T-cell (primary cell): Measurements from ENCODE around the gene ZNF423. TPM values are rescaled to one million over a fixed set of nuclear protein-coding genes. Genes with fewer than 3 reads are reported as not detected.

Experiments
- ATAC-seq, 4 experiments: fragments of 200-7000 bp in 3 of 4; fragments of 150-1000 bp in 1 of 4; cut with Tn5 transposase; replicated peaks in 1 of 4; 1 replicate in 3 of 4; 2 replicates in 1 of 4; pipeline ENCODE4 v1.10.0; 2021; ENCODE audit warnings: moderate library complexity in 3 of 4, mild to moderate bottlenecking in 2 of 4, moderate number of reproducible peaks in 1 of 4
- CTCF ChIA-PET, 2 donors: fragments of 300-600 bp; sonication (Branson Sonifier 250); formaldehyde crosslinking; loops; one replicate each; lab custom pipeline; 2022; ENCODE audit warnings: antibody characterized with exemption in 2 of 2; lab: Charles Lee
- POLR2A ChIA-PET, 2 donors: fragments of 300-600 bp; sonication (Branson Sonifier 250); formaldehyde crosslinking; loops; one replicate each; lab custom pipeline; 2022; ENCODE audit warnings: antibody characterized with exemption in 2 of 2; lab: Charles Lee
- DNase-seq, 35 experiments: peaks; one replicate each; pipeline versions ENCODE4 v3.0.0 to v3.0.0-alpha.2; 2013 to 2023
- H3K27ac ChIP-seq: one replicate; pipeline ENCODE4 v1.5.1; 2013; ENCODE audit warnings: low read length
- H3K27me3 ChIP-seq, 2 experiments: replicated peaks in 1 of 2; 1 replicate in 1 of 2; 2 replicates in 1 of 2; pipeline versions ENCODE4 v1.6.1 to v1.7.0; 2013; ENCODE audit warnings: low read length in 1 of 2, mixed read lengths in 1 of 2; ENCODE audit not compliant: control insufficient read depth in 2 of 2, insufficient read depth in 2 of 2; ENCODE audit errors: extremely low read depth in 1 of 2
- H3K36me3 ChIP-seq, 2 donors: 1 replicate in 1 of 2; 2 replicates in 1 of 2; pipeline versions ENCODE4 v1.6.1 to v1.7.0; 2013; ENCODE audit warnings: low read length in 1 of 2; ENCODE audit not compliant: control insufficient read depth in 2 of 2, insufficient read depth in 1 of 2; ENCODE audit errors: extremely low read depth in 1 of 2
- H3K4me1 ChIP-seq, 2 experiments: 1 replicate in 1 of 2; 2 replicates in 1 of 2; pipeline versions ENCODE4 v1.6.1 to v1.7.0; 2013; ENCODE audit warnings: low read length in 2 of 2, mixed read lengths in 1 of 2; ENCODE audit not compliant: insufficient read depth in 2 of 2, control insufficient read depth in 1 of 2; ENCODE audit errors: extremely low read depth in 1 of 2
- H3K4me3 ChIP-seq, 2 donors: 1 replicate in 1 of 2; 2 replicates in 1 of 2; pipeline versions ENCODE4 v1.5.1 to v1.7.0; 2013; ENCODE audit warnings: mild to moderate bottlenecking in 2 of 2, low read length in 1 of 2, moderate library complexity in 1 of 2; ENCODE audit not compliant: control insufficient read depth in 1 of 2; ENCODE audit errors: extremely low read depth in 1 of 2
- H3K9me3 ChIP-seq: 2 replicates; pipeline ENCODE4 v1.7.0; 2013
- H3K27ac Mint-ChIP-seq, 2 donors: one replicate each; pipeline ENCODE4 v1.8.0; 2020 to 2021; ENCODE audit warnings: mild to moderate bottlenecking in 2 of 2, mixed read lengths in 2 of 2
- H3K27me3 Mint-ChIP-seq, 2 donors: one replicate each; pipeline ENCODE4 v1.8.0; 2021 to 2022; ENCODE audit warnings: mixed read lengths in 2 of 2
- H3K36me3 Mint-ChIP-seq: one replicate; pipeline ENCODE4 v1.8.0; 2021; ENCODE audit warnings: mixed read lengths
- H3K4me1 Mint-ChIP-seq, 3 donors: one replicate each; pipeline ENCODE4 v1.8.0; 2020 to 2022; ENCODE audit warnings: mixed read lengths in 3 of 3, mild to moderate bottlenecking in 1 of 3
- H3K4me3 Mint-ChIP-seq, 3 donors: one replicate each; pipeline ENCODE4 v1.8.0; 2020 to 2022; ENCODE audit warnings: mild to moderate bottlenecking in 3 of 3, mixed read lengths in 3 of 3, moderate library complexity in 3 of 3
- H3K9me3 Mint-ChIP-seq, 3 donors: one replicate each; pipeline ENCODE4 v1.8.0; 2020 to 2022; ENCODE audit warnings: mixed read lengths in 3 of 3
- WGBS: methylation state at CpG from one replicate; pipeline ENCODE4 v1.1.5; 2013; ENCODE audit warnings: missing lambda C conversion rate; ENCODE audit not compliant: insufficient coverage; 5-methylcytosine and 5-hydroxymethylcytosine counted together
- total RNA-seq, 35 experiments: library from RNA in 6 of 35; stranded (reverse) in 6 of 35; fragments of 120-200 nt in 1 of 35; gene quantifications; one replicate each; pipeline versions ENCODE4 v1.2.1 to v1.2.4 and lab custom pipeline; 2013 to 2026

The ZNF423 gene
- total RNA-seq (under 1 TPM in 2 of 5 donors, not detected in 3; 0.07 to 0.12 TPM), total RNA-seq (lab: John Stamatoyannopoulos, UW) (0 to 0.15 (median 0) reads per million in 29 experiments)
- 0.02 TPM for total RNA-seq (2013)

GRCh38 chr16:49855822-49856671, at the start of gene ZNF423:
Gene ZNF423, minus strand, starts transcription at chr16:49856112. Its CDS starts 338 bp downstream, at chr16:49855774.
- DNase-seq: no peak
- WGBS: under 1% methylated on average over 25 of the region's 70 CpGs
- peak within 1 kb of the TSS; percentile 56 to 86 (median 71) for H3K4me3 Mint-ChIP-seq
- Histone ChIP-seq H3K4me1 (peaks cover 0 to 36% of the 10 kb centered on the region in 2 experiments), H3K27me3 (peaks cover 0 to 53% of the 10 kb centered on the region in 2 experiments), H3K4me3 (peak within 1 kb of the TSS; percentile 24 to 59), H3K27ac (no peak within 1 kb of the TSS), H3K36me3 (no peaks in the 10 kb centered on the region), H3K9me3 (no peaks in the 10 kb centered on the region)
- H3K36me3 Mint-ChIP-seq: no peaks in the 10 kb centered on the region
- POLR2A ChIA-PET: no interaction called here
- H3K27ac Mint-ChIP-seq: no peak within 1 kb of the TSS
- no peaks in the 10 kb centered on the region for H3K9me3 Mint-ChIP-seq
- peaks cover 35 to 42% of the 10 kb centered on the region in 2 donors for H3K27me3 Mint-ChIP-seq
- CTCF ChIA-PET: interaction anchor here in 1 of 2 donors (0.7 kb wide), 1 partner anchor 29 kb away, joined by 3 read pairs; no protein-coding TSS in a partner anchor
- ATAC-seq: no peak
- peaks cover 6 to 16% (median 15%) of the 10 kb centered on the region in 3 donors for H3K4me1 Mint-ChIP-seq

- no peaks in the 10 kb centered on the region for H3K36me3 Mint-ChIP-seq
- WGBS: 86% methylated on average over 4 of the region's 9 CpGs
- CTCF ChIA-PET: no interaction called here
Observed at GRCh38 chr16:49904348-49905062, 48.6 kb upstream of the ZNF423 start.

GRCh38 chr16:49902908-49903307, 47.0 kb upstream of the ZNF423 start:
- CTCF ChIA-PET: no interaction called here
- POLR2A ChIA-PET: no interaction called here

More at GRCh38 chr16:49904348-49905062, 48.6 kb upstream of the ZNF423 start:
- DNase-seq (no peak), ATAC-seq (no peak)
- Mint-ChIP-seq H3K9me3 (no peaks in the 10 kb centered on the region), H3K27ac (no peak overlapping the region), H3K27me3 (peaks cover 0 to 4% of the 10 kb centered on the region in 2 donors), H3K4me3 (no peak overlapping the region), H3K4me1 (no peaks in the 10 kb centered on the region)
- Histone ChIP-seq H3K27ac (no peak overlapping the region), H3K27me3 (peaks cover 0 to 9% of the 10 kb centered on the region in 2 experiments), H3K4me3 (no peak overlapping the region), H3K4me1 (no peaks in the 10 kb centered on the region), H3K36me3 (no peaks in the 10 kb centered on the region), H3K9me3 (no peaks in the 10 kb centered on the region)
- POLR2A ChIA-PET: no interaction called here

GRCh38 chr16:49901711-49902110, 45.8 kb upstream of the ZNF423 start:
- H3K4me3 ChIP-seq: no peak overlapping the region
- no peaks in the 10 kb centered on the region for H3K9me3 ChIP-seq
- CTCF ChIA-PET: no interaction called here
- no peaks in the 10 kb centered on the region for H3K4me1 ChIP-seq
- H3K36me3 ChIP-seq: no peaks in the 10 kb centered on the region
- POLR2A ChIA-PET: no interaction called here
- Mint-ChIP-seq H3K27me3 (peaks cover 2 to 3% of the 10 kb centered on the region in 2 donors), H3K27ac (no peak overlapping the region), H3K4me3 (no peak overlapping the region), H3K9me3 (no peaks in the 10 kb centered on the region), H3K36me3 (no peaks in the 10 kb centered on the region), H3K4me1 (no peaks in the 10 kb centered on the region)
- WGBS: 86% methylated on average over 9 of the region's 9 CpGs
- peaks cover 0 to 12% of the 10 kb centered on the region in 2 experiments for H3K27me3 ChIP-seq
- H3K27ac ChIP-seq: no peak overlapping the region
- DNase-seq: no peak
- no peak for ATAC-seq

More at GRCh38 chr16:49902908-49903307, 47.0 kb upstream of the ZNF423 start:
- H3K27me3 Mint-ChIP-seq: peaks cover 0 to 3% of the 10 kb centered on the region in 2 donors
- no peak for ATAC-seq
- Histone ChIP-seq H3K9me3 (no peaks in the 10 kb centered on the region), H3K27me3 (peaks cover 0 to 10% of the 10 kb centered on the region in 2 experiments), H3K27ac (no peak overlapping the region), H3K36me3 (no peaks in the 10 kb centered on the region), H3K4me1 (no peaks in the 10 kb centered on the region), H3K4me3 (no peak overlapping the region)
- DNase-seq: no peak
- no peaks in the 10 kb centered on the region for H3K9me3 Mint-ChIP-seq
- H3K4me1 Mint-ChIP-seq: no peaks in the 10 kb centered on the region
- no peak overlapping the region for H3K4me3 Mint-ChIP-seq
- no CpG with 5 or more reads among the region's 5 CpGs for WGBS
- no peaks in the 10 kb centered on the region for H3K36me3 Mint-ChIP-seq
- no peak overlapping the region for H3K27ac Mint-ChIP-seq

- Mint-ChIP-seq H3K4me1 (no peaks in the 10 kb centered on the region), H3K9me3 (no peaks in the 10 kb centered on the region), H3K36me3 (no peaks in the 10 kb centered on the region), H3K4me3 (no peak overlapping the region), H3K27me3 (peaks cover 2 to 3% of the 10 kb centered on the region in 2 donors), H3K27ac (no peak overlapping the region)
- no CpG with 5 or more reads among the region's 7 CpGs for WGBS
- Histone ChIP-seq H3K9me3 (no peaks in the 10 kb centered on the region), H3K4me1 (no peaks in the 10 kb centered on the region), H3K27me3 (peaks cover 0 to 15% of the 10 kb centered on the region in 2 experiments), H3K36me3 (no peaks in the 10 kb centered on the region), H3K4me3 (no peak overlapping the region), H3K27ac (no peak overlapping the region)
- ATAC-seq (no peak), DNase-seq (no peak)
- POLR2A ChIA-PET: no interaction called here
- CTCF ChIA-PET: no interaction called here
Observed at GRCh38 chr16:49900875-49901274, 45.0 kb upstream of the ZNF423 start.

GRCh38 chr16:49899991-49900695, 44.2 kb upstream of the ZNF423 start:
- Mint-ChIP-seq H3K9me3 (no peaks in the 10 kb centered on the region), H3K27me3 (peaks cover 5 to 7% of the 10 kb centered on the region in 2 donors), H3K4me1 (no peaks in the 10 kb centered on the region), H3K27ac (no peak overlapping the region), H3K4me3 (no peak overlapping the region), H3K36me3 (no peaks in the 10 kb centered on the region)
- no peak for ATAC-seq
- H3K4me3 ChIP-seq: no peak overlapping the region
- H3K9me3 ChIP-seq: no peaks in the 10 kb centered on the region
- peaks cover 0 to 19% of the 10 kb centered on the region in 2 experiments for H3K27me3 ChIP-seq
- no peak overlapping the region for H3K27ac ChIP-seq
- ChIA-PET CTCF (no interaction called here), POLR2A (no interaction called here)
- no peaks in the 10 kb centered on the region for H3K36me3 ChIP-seq
- no peak for DNase-seq
- no peaks in the 10 kb centered on the region for H3K4me1 ChIP-seq
- WGBS: 89% methylated on average over 4 of the region's 8 CpGs
